Mucosa of descending colon (tissue), 3 donors: ENCODE measurements around the gene CD22. TPM values are rescaled to one million over a fixed set of nuclear protein-coding genes. Genes with fewer than 3 reads are reported as not detected.

Experiments used
- ATAC-seq: fragments of 200-7000 bp; cut with Tn5 transposase; one replicate; pipeline ENCODE4 v1.9.1; 2020; ENCODE audit warnings: mild to moderate bottlenecking, moderate library complexity
- DNase-seq, 3 donors: peaks; one replicate each; pipeline ENCODE4 v3.0.0-alpha.2; 2020
- H3K36me3 ChIP-seq: fragments of 200-600 bp; one replicate; pipeline ENCODE4 v1.8.0; 2021; ENCODE audit warnings: low read depth, mild to moderate bottlenecking
- H3K4me1 ChIP-seq: fragments of 200-600 bp; one replicate; pipeline ENCODE4 v1.8.0; 2021; ENCODE audit warnings: low read depth, mild to moderate bottlenecking
- H3K4me3 ChIP-seq: fragments of 200-600 bp; one replicate; pipeline ENCODE4 v1.8.0; 2021; ENCODE audit warnings: mild to moderate bottlenecking
- H3K9me3 ChIP-seq: fragments of 200-600 bp; one replicate; pipeline ENCODE4 v1.8.0; 2021; ENCODE audit warnings: mild to moderate bottlenecking
- CTCF ChIP-seq: fragments of 200-600 bp; IDR thresholded peaks from one replicate; pipeline ENCODE4 v1.8.0; 2022; ENCODE audit warnings: antibody characterized with exemption, mild to moderate bottlenecking
- intact Hi-C, 2 donors: fragments of 100-400 bp; cut with DNase I in 1 of 2; cut with micrococcal nuclease in 1 of 2; formaldehyde crosslinking; loops; one replicate each; pipeline versions ENCODE4 v1.11.0 to v1.11.1; 2022; cut with DNase I, micrococcal nuclease
- total RNA-seq, 3 donors: library from RNA; stranded (reverse); fragmentation: NEBNext Ultra II Directional in 2 of 3; extraction: Animal tissue kit (Norgen Biotek cat#: 25700) in 2 of 3; gene quantifications; one replicate each; pipeline versions ENCODE4 v1.2.1 to v1.2.4, GENCODE V29; 2021 to 2023
- donor health status: DM: no; HTN: no; CAD: no; lungs with moderate emphysema.
- donor health status: DM: no; HTN: no; CAD: no.
- donor health status: DM: no; HTN: yes; CAD: no.

CD22 gene
- total RNA-seq, 3 donors from 2014 or later = 2.2 to 5.7 (median 4.1) TPM

- TF ChIP-seq CTCF = no peak
- Histone ChIP-seq H3K36me3 (no peaks in the 10 kb centered on the region), H3K9me3 (no peaks in the 10 kb centered on the region), H3K4me1 (no peaks in the 10 kb centered on the region), H3K4me3 (no peak overlapping the region)
- DNase-seq = peak in 1 of 3 donors; percentile 48
- intact Hi-C loops = no loop called here
- no peak for ATAC-seq
These were observed 12.0 kb downstream of the CD22 start for GRCh38 chr19:35341006-35341405.

- DNase-seq = peak in 1 of 3 donors; percentile 37
- no peak overlapping the region for H3K4me3 ChIP-seq
- H3K9me3 ChIP-seq = no peaks in the 10 kb centered on the region
- no peaks in the 10 kb centered on the region for H3K4me1 ChIP-seq
- intact Hi-C loops = no loop called here
- no peak for TF ChIP-seq CTCF
- ATAC-seq = no peak
- H3K36me3 ChIP-seq = no peaks in the 10 kb centered on the region
These were observed 12.7 kb downstream of the CD22 start for GRCh38 chr19:35341565-35342225.

- no peak overlapping the region for H3K4me3 ChIP-seq
- H3K4me1 ChIP-seq = no peaks in the 10 kb centered on the region
- ATAC-seq (no peak), DNase-seq (peak in 2 of 3 donors; percentile 10 to 11)
- TF ChIP-seq CTCF = no peak
- intact Hi-C loops = no loop called here
- H3K9me3 ChIP-seq = no peaks in the 10 kb centered on the region
- H3K36me3 ChIP-seq = no peaks in the 10 kb centered on the region
These were observed 13.4 kb downstream of the CD22 start for GRCh38 chr19:35342430-35342829.

- Histone ChIP-seq H3K4me3 (no peak overlapping the region), H3K36me3 (no peaks in the 10 kb centered on the region), H3K9me3 (no peaks in the 10 kb centered on the region), H3K4me1 (no peaks in the 10 kb centered on the region)
- intact Hi-C loops = no loop called here
- ATAC-seq (no peak), DNase-seq (peak in 1 of 3 donors; percentile 33)
- TF ChIP-seq CTCF = no peak
These were observed 15.6 kb downstream of the CD22 start for GRCh38 chr19:35344511-35345031.

GRCh38 chr19:35345671-35346111 lies 16.7 kb downstream of the CD22 start:
- peak in 1 of 3 donors; percentile 21 for DNase-seq
- no peak for ATAC-seq
- H3K9me3 ChIP-seq = no peaks in the 10 kb centered on the region
- intact Hi-C loops = no loop called here
- H3K4me1 ChIP-seq = no peaks in the 10 kb centered on the region
- no peak for TF ChIP-seq CTCF
- no peaks in the 10 kb centered on the region for H3K36me3 ChIP-seq
- no peak overlapping the region for H3K4me3 ChIP-seq
